HG03175 (cell line): ENCODE measurements around the gene KANSL3.
"Not testable (repeated sequence)": the region's sequence is repeated elsewhere in the genome, so short reads cannot be mapped to it uniquely, and the experiment has no call there.

Source experiments
- ATAC-seq: cut with Tn5 transposase; IDR thresholded peaks from one replicate; pipeline ENCODE4 v1.9.1; 2021; ENCODE audit warnings: mild to moderate bottlenecking, moderate library complexity; ENCODE audit not compliant: unreplicated experiment

Gene KANSL3

GRCh38 chr2:96638144-96639121 lies at the start of gene KANSL3:
Gene KANSL3 (minus strand): TSS chr2:96638312. CDS start chr2:96637135, 1,177 bp downstream.
- ATAC-seq = peak; percentile 66

- ATAC-seq = no peak
Measured at GRCh38 chr2:96687266-96687665, 49.2 kb upstream of the KANSL3 start.

- ATAC-seq = no peak
Measured at GRCh38 chr2:96685577-96686459, 47.7 kb upstream of the KANSL3 start.

- no peak for ATAC-seq
Measured at GRCh38 chr2:96684883-96685576, 46.9 kb upstream of the KANSL3 start.

GRCh38 chr2:96683972-96684820 lies 46.1 kb upstream of the KANSL3 start:
- no peak for ATAC-seq

- no peak for ATAC-seq
Measured at GRCh38 chr2:96683307-96683706, 45.2 kb upstream of the KANSL3 start.

GRCh38 chr2:96681540-96681939 lies 43.4 kb upstream of the KANSL3 start:
- ATAC-seq = no peak

GRCh38 chr2:96680561-96681141 lies 42.5 kb upstream of the KANSL3 start:
- no peak for ATAC-seq

- no peak for ATAC-seq
Measured at GRCh38 chr2:96679848-96680247, 41.7 kb upstream of the KANSL3 start.

- no peak for ATAC-seq
Measured at GRCh38 chr2:96669539-96670215, 31.6 kb upstream of the KANSL3 start.

GRCh38 chr2:96668771-96669170 lies 30.7 kb upstream of the KANSL3 start:
- no peak for ATAC-seq

- ATAC-seq = not testable (repeated sequence)
Measured at GRCh38 chr2:96665717-96666116, 27.6 kb upstream of the KANSL3 start.

GRCh38 chr2:96665083-96665569 lies 27.0 kb upstream of the KANSL3 start:
- no peak for ATAC-seq

- ATAC-seq = no peak
Measured at GRCh38 chr2:96664366-96664925, 26.3 kb upstream of the KANSL3 start.

- ATAC-seq = no peak
Measured at GRCh38 chr2:96663829-96664228, 25.7 kb upstream of the KANSL3 start.

- no peak for ATAC-seq
Measured at GRCh38 chr2:96663177-96663576, 25.1 kb upstream of the KANSL3 start.

GRCh38 chr2:96662360-96662759 lies 24.2 kb upstream of the KANSL3 start:
- no peak for ATAC-seq

GRCh38 chr2:96661324-96661723 lies 23.2 kb upstream of the KANSL3 start:
- ATAC-seq = no peak

- ATAC-seq = no peak
Measured at GRCh38 chr2:96656540-96656939, 18.4 kb upstream of the KANSL3 start.
